ENCODE data around the gene PAFAH1B2. TPM values are rescaled to one million over a fixed set of nuclear protein-coding genes. Genes with fewer than 3 reads are reported as not detected.

PAFAH1B2 gene
- total RNA-seq, 4 donors from 2014 or later: 25.8 to 52.3 (median 35.2) TPM

DNA sequence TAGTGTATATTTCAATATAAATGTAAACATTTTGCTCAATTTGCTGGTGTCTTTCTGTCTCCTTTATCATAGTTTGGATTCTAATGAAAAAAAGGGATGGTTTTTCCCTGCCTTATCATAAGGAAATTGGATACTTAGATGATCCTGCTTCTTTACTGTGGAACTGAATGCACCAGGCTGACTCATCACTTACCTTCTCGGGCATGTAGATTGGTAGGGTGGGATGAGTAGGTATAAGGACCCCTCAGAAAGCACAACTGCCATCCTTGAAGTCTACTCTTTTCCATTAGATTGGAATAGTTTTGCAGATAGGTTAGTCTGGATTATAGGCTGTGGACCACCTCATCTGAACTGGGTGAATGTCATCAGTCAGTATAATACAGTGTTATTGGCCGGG, 26.9 kb downstream of the PAFAH1B2 start:
- H3K27ac ChIP-seq: peak overlapping the region; percentile 57 to 90 (median 76)
- in situ Hi-C loops (cut with MboI; ENCODE audit: low sequenced_read_pairs in 4 of 4): no loop called here
- ATAC-seq: no peak

DNA sequence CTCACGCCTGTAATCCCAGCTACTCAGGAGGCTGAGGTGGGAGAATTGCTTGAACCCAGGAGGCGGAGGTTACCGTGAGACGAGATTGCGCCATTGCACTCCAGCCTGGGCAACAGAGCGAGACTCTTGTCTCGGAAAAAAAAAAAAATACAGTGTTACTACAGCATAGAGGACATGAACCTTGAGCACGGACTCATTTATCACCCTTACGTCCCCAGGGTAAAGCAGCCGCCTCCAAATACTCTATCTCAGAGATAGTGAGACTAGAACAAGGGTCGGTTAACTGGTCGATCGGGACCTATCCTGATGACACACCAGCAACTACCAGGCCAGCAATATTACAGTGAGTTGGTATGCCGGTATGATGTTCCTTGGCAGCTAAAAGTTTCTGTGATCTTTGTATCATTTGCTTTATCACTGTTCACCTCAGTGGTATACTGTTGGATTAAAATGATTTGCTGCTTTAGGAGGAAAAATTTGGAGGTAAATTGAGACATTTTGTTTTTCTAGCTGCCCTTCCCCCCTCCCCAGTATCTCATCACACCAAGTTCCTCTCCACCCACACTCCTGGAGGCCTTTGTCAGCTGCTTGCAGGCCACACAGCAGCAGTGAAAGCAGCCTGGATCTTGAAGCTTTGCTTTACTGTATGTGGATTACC, 27.4 kb downstream of the PAFAH1B2 start:
- intact Hi-C loops (cut with DNase I; ENCODE audit: low total_unique reads) (loop anchor here (2.0 to 10.0 kb wide), 2 partner anchors 27 to 153 kb away; partner anchors contain the start of genes CEP164 and PAFAH1B2), in situ Hi-C loops (cut with MboI; ENCODE audit: low sequenced_read_pairs in 4 of 4) (no loop called here)
- no peak for DNase-seq
- Histone ChIP-seq H3K36me3 (peaks cover 0 to 25% of the 10 kb centered on the region in 2 donors), H3K27ac (peak overlapping the region; percentile 57 to 90 (median 76)), H3K4me1 (peaks cover 38 to 48% of the 10 kb centered on the region in 2 donors), H3K27me3 (no peaks in the 10 kb centered on the region), H3K9me3 (no peaks in the 10 kb centered on the region), H3K4me3 (no peak overlapping the region)
- TF ChIP-seq POLR2A (IDR thresholded peaks at IDR 0.05): no peak
- TF ChIP-seq, protein P1, sequence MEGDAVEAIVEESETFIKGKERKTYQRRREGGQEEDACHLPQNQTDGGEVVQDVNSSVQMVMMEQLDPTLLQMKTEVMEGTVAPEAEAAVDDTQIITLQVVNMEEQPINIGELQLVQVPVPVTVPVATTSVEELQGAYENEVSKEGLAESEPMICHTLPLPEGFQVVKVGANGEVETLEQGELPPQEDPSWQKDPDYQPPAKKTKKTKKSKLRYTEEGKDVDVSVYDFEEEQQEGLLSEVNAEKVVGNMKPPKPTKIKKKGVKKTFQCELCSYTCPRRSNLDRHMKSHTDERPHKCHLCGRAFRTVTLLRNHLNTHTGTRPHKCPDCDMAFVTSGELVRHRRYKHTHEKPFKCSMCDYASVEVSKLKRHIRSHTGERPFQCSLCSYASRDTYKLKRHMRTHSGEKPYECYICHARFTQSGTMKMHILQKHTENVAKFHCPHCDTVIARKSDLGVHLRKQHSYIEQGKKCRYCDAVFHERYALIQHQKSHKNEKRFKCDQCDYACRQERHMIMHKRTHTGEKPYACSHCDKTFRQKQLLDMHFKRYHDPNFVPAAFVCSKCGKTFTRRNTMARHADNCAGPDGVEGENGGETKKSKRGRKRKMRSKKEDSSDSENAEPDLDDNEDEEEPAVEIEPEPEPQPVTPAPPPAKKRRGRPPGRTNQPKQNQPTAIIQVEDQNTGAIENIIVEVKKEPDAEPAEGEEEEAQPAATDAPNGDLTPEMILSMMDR (IDR thresholded peaks at IDR 0.05 in 4 of 5, conservative IDR thresholded peaks at IDR 0.05 in 1 of 5): no peak
- peak in 1 of 2 donors; percentile 37 for ATAC-seq

More for the DNA sequence above, 26.9 kb downstream of the PAFAH1B2 start:
- H3K9me3 ChIP-seq: no peaks in the 10 kb centered on the region
- no peak for DNase-seq
- peaks cover 0 to 30% of the 10 kb centered on the region in 2 donors for H3K36me3 ChIP-seq
- intact Hi-C loops (cut with DNase I; ENCODE audit: low total_unique reads): loop anchor here (2.0 to 10.0 kb wide), 2 partner anchors 26 to 154 kb away; partner anchors contain the start of genes CEP164 and PAFAH1B2
- peaks cover 38 to 48% of the 10 kb centered on the region in 2 donors for H3K4me1 ChIP-seq
- no peaks in the 10 kb centered on the region for H3K27me3 ChIP-seq
- TF ChIP-seq, protein P1 (IDR thresholded peaks at IDR 0.05 in 4 of 5, conservative IDR thresholded peaks at IDR 0.05 in 1 of 5): no peak
- TF ChIP-seq POLR2A (IDR thresholded peaks at IDR 0.05): no peak
- no peak overlapping the region for H3K4me3 ChIP-seq

DNA sequence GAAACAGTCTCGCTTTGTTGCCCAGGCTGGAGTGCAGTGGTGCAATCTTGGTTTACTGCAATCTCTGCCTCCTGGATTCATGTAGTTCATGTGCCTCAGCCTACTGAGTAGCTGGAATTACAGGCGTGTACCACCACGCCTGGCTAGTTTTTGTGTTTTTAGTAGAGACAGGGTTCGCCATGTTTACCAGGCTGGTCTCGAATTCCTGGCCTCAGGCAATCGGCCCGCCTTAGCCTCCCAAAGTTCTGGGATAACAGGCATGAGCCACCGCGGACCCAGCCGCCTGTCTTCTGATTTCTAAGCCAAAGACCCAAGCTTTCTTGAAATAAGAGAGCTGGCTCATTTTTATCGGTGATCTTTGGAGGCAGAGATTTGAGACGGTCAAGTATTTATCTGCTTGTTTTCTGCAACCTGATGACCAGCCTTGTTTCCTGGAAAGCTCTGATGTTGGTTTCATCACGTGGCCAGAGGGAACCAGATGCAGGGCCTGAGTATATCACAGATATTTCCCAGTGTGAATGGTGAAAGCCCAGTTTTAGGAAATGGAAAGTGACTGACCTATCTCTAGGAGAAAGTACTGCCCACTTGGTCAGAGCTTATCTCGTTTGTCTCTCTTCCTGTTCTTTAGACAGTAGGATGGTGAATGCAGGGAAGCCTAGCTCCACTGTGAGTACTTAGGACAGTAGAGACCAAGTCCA, 28.8 kb downstream of the PAFAH1B2 start:
- no peaks in the 10 kb centered on the region for H3K27me3 ChIP-seq
- H3K36me3 ChIP-seq: peaks cover 0 to 13% of the 10 kb centered on the region in 2 donors
- in situ Hi-C loops (cut with MboI; ENCODE audit: low sequenced_read_pairs in 4 of 4): no loop called here
- no peaks in the 10 kb centered on the region for H3K9me3 ChIP-seq
- DNase-seq: peak in 1 of 2 donors; percentile 54
- peak; percentile 44 to 78 for ATAC-seq
- H3K4me1 ChIP-seq: peaks cover 41 to 51% of the 10 kb centered on the region in 2 donors
- TF ChIP-seq, protein P1 (IDR thresholded peaks at IDR 0.05 in 4 of 5, conservative IDR thresholded peaks at IDR 0.05 in 1 of 5): no peak
- TF ChIP-seq POLR2A (IDR thresholded peaks at IDR 0.05): no peak
- peak overlapping the region in 1 of 4 donors; percentile 18 for H3K4me3 ChIP-seq
- H3K27ac ChIP-seq: peak overlapping the region; percentile 75 to 90 (median 76)
- intact Hi-C loops (cut with DNase I; ENCODE audit: low total_unique reads): loop anchor here (10.0 kb wide), 1 partner anchor 152 kb away; the partner anchor contains the start of gene CEP164

DNA sequence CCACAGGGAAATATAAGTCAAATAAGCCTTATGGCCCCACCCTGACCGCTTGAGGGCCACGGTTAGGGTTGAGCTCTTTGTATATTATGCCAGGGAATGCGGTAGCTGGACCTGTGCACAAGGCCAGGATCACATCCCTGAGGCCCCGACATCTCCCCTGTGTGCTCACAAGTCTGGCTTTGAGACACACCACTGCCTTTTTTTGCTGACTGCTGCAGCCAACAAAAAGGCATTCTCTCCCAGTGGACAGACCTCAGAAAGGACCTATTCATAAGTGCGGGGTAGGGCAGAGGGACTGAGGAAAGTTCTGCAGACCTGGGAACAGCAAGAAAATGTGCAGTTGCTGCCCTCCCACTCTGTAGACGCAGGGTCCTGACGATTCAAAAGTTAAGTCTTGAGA, 31.0 kb downstream of the PAFAH1B2 start:
- Histone ChIP-seq H3K27ac (no peak overlapping the region), H3K4me1 (peaks cover 43 to 51% of the 10 kb centered on the region in 2 donors), H3K36me3 (no peaks in the 10 kb centered on the region), H3K27me3 (no peaks in the 10 kb centered on the region), H3K9me3 (no peaks in the 10 kb centered on the region), H3K4me3 (no peak overlapping the region)
- ATAC-seq: no peak
- in situ Hi-C loops (cut with MboI; ENCODE audit: low sequenced_read_pairs in 4 of 4): loop anchor here in 1 of 4 donors (5.0 kb wide), 1 partner anchor 52 kb away; no protein-coding TSS in a partner anchor
- TF ChIP-seq, protein P1 (IDR thresholded peaks at IDR 0.05 in 4 of 5, conservative IDR thresholded peaks at IDR 0.05 in 1 of 5): no peak
- no peak for TF ChIP-seq POLR2A (IDR thresholded peaks at IDR 0.05)
- DNase-seq: no peak
- intact Hi-C loops (cut with DNase I; ENCODE audit: low total_unique reads): loop anchor here (10.0 kb wide), 1 partner anchor 150 kb away; the partner anchor contains the start of gene CEP164
